Ishikawa (cell line): ENCODE results near the gene ALG1.

Experiments
- CEBPB ChIP-seq: IDR thresholded peaks from 2 replicates; pipeline ENCODE4 v1.6.1; 2012
- CREB1 ChIP-seq: IDR thresholded peaks from 2 replicates; pipeline ENCODE4 v1.6.1; 2012; ENCODE audit warnings: low read depth
- EGR1 ChIP-seq: IDR thresholded peaks from 2 replicates; pipeline ENCODE4 v1.6.1; 2012
- EP300 ChIP-seq: IDR thresholded peaks from 2 replicates; pipeline ENCODE4 v1.6.1; 2012; ENCODE audit warnings: borderline replicate concordance
- FOXM1 ChIP-seq: IDR thresholded peaks from 2 replicates; pipeline ENCODE4 v1.6.1; 2012; ENCODE audit warnings: low read depth, borderline replicate concordance
- NFIC ChIP-seq: IDR thresholded peaks from 2 replicates; pipeline ENCODE4 v1.6.1; 2012
- RAD21 ChIP-seq: IDR thresholded peaks from 2 replicates; pipeline ENCODE4 v1.6.1; 2012; ENCODE audit warnings: low read depth
- REST ChIP-seq: IDR thresholded peaks from 2 replicates; pipeline ENCODE4 v1.6.1; 2012; ENCODE audit warnings: low read depth, mild to moderate bottlenecking
- TAF1 ChIP-seq: IDR thresholded peaks from 2 replicates; pipeline ENCODE4 v1.6.1; 2012; ENCODE audit warnings: low read depth, mild to moderate bottlenecking
- TCF12 ChIP-seq: IDR thresholded peaks from 2 replicates; pipeline ENCODE4 v1.6.1; 2012; ENCODE audit warnings: low read depth
- TEAD4 ChIP-seq: IDR thresholded peaks from 2 replicates; pipeline ENCODE4 v1.6.1; 2012
- USF1 ChIP-seq: IDR thresholded peaks from 2 replicates; pipeline ENCODE4 v1.6.1; 2012
- YY1 ChIP-seq: IDR thresholded peaks from 2 replicates; pipeline ENCODE4 v1.6.1; 2012; ENCODE audit warnings: low read depth
- ZBTB7A ChIP-seq: IDR thresholded peaks from 2 replicates; pipeline ENCODE4 v1.6.1; 2012; ENCODE audit warnings: low read depth
- TF ChIP-seq, protein P1 (sequence below): IDR thresholded peaks from 2 replicates; pipeline ENCODE4 v1.6.1; 2012

Gene ALG1

GRCh38 chr16:5071341-5071680, 332 bp upstream of the ALG1 start:
- TF ChIP-seq EP300 (no peak), TCF12 (no peak), ZBTB7A (no peak), CEBPB (no peak), TAF1 (no peak)

DNA sequence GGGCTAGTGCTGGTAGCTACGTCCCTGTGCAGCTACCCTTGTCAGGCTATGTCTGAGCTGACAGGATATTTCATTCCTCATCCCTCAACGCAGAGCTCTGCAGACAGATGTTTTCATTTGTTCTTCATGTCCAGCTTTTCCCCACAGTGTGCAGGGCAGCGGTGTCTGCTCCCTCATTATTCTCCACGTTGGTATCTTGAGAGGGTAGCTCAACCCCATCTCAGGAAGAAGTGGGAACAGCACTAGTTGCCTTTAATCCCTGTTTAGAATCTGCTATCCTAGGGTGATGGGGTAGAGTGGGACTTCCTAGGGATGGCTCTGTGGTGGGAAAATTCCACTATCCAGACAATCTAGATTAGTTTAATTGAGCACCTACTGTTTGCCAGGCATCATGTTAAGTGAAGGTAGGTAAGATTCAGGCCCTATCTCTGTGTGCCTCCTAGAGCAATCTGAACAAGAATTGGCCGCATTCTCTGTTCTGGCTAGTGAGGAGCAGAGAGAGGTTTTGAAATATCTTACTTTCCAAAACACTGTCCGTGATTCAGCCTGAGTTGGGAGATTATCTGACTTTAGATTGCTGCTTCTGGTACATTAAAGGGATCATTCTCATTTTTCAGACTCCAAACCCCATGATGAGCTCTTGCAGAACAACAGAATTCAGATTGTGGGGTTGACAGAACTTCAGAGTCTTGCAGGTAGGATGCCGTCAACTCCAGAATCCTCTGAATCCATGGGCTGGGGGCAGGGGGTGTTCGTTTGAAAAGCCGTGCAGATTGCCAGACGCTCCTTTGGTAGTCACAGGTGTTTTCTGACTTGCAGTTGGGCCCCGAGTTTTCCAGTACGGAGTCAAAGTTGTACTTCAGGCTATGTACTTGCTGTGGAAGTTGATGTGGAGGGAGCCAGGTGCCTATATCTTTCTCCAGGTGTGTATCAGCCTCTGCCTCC, 963 bp downstream of the ALG1 start:
- TF ChIP-seq CEBPB (no peak), NFIC (no peak), RAD21 (no peak), REST (no peak), EGR1 (no peak), TEAD4 (no peak), USF1 (no peak), FOXM1 (no peak), EP300 (no peak), YY1 (no peak)

GRCh38 chr16:5073279-5073629, 1.6 kb downstream of the ALG1 start:
- TF ChIP-seq TAF1 (no peak), TCF12 (no peak), CREB1 (no peak), TEAD4 (no peak), ZBTB7A (no peak), RAD21 (no peak), YY1 (no peak), NFIC (no peak), EP300 (no peak), REST (no peak), USF1 (no peak), EGR1 (no peak), CEBPB (no peak), FOXM1 (no peak)
- TF ChIP-seq, protein P1, sequence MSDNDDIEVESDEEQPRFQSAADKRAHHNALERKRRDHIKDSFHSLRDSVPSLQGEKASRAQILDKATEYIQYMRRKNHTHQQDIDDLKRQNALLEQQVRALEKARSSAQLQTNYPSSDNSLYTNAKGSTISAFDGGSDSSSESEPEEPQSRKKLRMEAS: no peak

GRCh38 chr16:5075637-5076036, 4.0 kb downstream of the ALG1 start:
- TF ChIP-seq NFIC: no peak
- TF ChIP-seq CREB1: no peak
- no peak for TF ChIP-seq RAD21
- no peak for TF ChIP-seq USF1
- TF ChIP-seq TCF12: no peak
- no peak for TF ChIP-seq YY1
- TF ChIP-seq, protein P1: no peak
- TF ChIP-seq ZBTB7A: no peak

- TF ChIP-seq REST (no peak), EGR1 (no peak), TAF1 (no peak), RAD21 (no peak), NFIC (no peak), USF1 (no peak), YY1 (no peak), EP300 (no peak), FOXM1 (no peak), CEBPB (no peak), ZBTB7A (no peak), TEAD4 (no peak), TCF12 (no peak)
- TF ChIP-seq, protein P1: no peak
Observed at GRCh38 chr16:5077304-5077703, 5.7 kb downstream of the ALG1 start.
